ENCODE data around the gene PHF2. TPM values are rescaled to one million over a fixed set of nuclear protein-coding genes. Genes with fewer than 3 reads are reported as not detected.

Gene PHF2
- polyA plus RNA-seq, 1 donor = 33.5 TPM

GRCh38 chr9:93630806-93631411, 54.5 kb downstream of the PHF2 start:
- DNase-seq (ENCODE audit: low read depth) = no peak

DNA sequence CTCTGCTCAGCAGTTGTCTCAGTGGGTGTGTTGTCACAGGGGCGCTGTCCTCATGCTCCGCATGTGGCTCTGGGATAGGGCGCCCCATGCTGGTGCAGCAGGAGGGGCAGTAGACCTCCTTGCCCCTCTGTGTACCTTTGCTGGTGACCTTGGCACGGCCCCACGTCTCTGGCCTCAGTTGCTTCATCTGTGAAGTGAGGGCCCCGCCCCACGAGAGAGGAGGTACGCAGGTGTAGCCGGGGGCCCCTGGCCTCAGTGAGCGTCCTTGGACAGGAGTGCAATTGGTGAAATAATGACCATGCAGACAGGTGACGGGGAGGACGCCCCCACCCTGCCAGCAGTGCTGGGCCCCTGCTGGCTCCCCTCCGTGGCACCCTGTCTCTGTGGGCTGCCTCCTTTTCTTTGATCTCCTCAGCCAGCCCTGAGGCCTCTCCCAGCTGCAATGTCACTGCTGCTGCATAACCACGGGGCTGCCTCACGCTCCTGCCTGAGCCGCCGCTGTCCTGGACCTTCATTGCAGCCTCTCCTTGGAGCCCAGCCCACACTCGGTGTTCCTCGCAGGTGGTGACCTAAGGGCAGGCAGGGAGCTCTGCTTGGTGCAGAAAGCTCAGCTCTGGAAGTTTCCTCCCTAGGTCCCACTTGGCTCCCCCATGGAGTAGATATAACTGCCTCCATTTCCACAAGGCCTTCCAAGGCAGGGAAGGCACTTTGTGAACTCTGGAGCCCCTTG, 57.3 kb downstream of the PHF2 start:
- no peak for DNase-seq (ENCODE audit: low read depth)

DNA sequence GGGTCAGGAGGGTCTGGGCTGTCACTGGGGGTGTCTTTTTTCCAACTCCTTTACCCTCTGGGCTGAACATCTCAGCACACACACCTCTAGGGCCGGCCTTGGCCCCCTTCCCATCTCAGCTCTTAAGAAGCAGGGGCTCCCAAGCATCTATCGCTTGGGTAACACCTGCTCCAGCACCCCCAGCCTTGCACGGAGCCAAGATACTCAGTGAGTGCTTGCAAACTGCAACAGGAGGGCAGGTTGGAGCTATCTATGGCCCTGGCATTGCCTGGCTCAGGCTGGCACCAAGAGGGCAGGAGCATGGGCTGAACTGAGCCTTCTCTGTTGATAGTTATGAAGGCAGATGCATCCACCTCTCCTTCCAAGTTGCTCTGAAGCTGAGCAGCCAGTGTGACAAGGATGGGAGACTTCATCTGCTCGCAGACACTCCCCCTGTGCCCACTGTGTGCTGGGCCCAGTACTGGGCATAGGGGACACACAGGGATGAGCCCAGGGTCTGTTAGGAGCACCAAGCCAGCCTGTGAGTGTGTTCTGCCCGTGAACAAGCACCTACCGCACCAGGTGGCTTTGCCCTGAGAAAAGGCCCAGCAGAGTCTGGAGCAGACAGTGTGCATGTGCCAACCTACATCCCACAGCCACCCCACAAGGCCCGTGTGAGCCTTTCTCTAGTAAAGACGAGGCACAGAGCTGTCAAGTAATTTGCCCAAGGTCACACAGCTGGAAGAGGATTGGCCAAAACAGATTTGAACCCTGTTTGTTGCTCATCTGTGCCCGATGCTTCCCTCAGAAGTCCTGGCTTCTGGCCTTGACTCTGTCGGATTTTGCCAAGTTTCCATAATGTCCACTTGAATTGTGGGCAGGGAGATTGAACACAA, 58.2 kb downstream of the PHF2 start:
- no peak for DNase-seq (ENCODE audit: low read depth)

DNA sequence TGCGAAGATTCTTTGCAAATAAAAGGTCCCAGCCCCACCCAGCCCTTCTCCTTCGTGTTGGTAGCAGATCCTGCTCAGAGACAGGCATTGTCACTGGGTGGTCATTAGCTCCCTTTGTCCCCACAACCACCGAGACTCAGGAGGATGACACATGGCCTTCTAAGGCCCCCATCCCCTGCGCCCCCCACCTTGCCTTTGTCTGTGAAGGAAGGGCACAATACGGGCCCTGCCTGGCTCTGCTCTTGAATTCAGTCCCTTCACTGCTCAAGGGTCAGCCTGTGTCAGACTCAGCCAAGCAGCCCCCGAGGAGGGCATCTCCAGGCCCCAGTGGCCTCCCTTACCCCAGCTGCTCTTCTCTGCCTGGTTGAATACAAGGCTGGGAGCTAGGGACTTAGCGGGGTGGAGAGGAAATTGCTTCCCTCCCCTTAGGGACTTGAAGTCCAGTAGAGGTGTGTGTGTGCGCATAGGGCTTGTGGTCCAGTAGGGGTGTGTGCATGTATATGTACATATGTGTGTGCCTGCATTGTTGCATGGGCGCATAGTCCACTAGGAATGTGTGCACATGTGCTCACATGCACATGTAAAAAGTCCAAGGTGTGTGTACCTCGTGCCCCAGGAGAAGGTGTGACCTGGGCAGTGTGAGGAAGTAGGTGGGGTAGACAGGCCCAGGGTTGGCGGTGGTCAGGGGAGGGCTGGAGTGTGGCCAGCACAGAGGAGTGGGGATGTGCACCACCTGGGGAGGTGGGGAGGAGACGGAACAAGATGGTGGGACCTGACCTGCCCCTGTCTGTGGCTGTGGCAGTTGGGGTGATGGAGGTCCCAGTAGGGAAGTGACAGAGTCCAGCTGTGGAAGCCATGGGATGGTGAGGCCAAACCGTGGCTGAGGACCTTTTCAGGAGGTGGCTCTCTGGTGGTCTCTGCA, 59.1 kb downstream of the PHF2 start:
- no peak for DNase-seq (ENCODE audit: low read depth)

- no peak for DNase-seq (ENCODE audit: low read depth)
Measured at GRCh38 chr9:93636172-93636661, 59.8 kb downstream of the PHF2 start.

- no peak for DNase-seq (ENCODE audit: low read depth)
Measured at GRCh38 chr9:93636667-93637066, 60.3 kb downstream of the PHF2 start.

- no peak for DNase-seq (ENCODE audit: low read depth)
Measured at GRCh38 chr9:93637886-93638285, 61.5 kb downstream of the PHF2 start.

GRCh38 chr9:93640027-93640426, 63.6 kb downstream of the PHF2 start:
- no peak for DNase-seq (ENCODE audit: low read depth)

- no peak for DNase-seq (ENCODE audit: low read depth)
Measured at GRCh38 chr9:93642961-93643360, 66.6 kb downstream of the PHF2 start.

- DNase-seq (ENCODE audit: low read depth) = no peak
Measured at GRCh38 chr9:93644397-93645088, 68.2 kb downstream of the PHF2 start.

GRCh38 chr9:93645149-93645889, 68.9 kb downstream of the PHF2 start:
- no peak for DNase-seq (ENCODE audit: low read depth)

GRCh38 chr9:93645921-93646639, 69.7 kb downstream of the PHF2 start:
- DNase-seq (ENCODE audit: low read depth) = no peak

GRCh38 chr9:93646640-93647178, 70.3 kb downstream of the PHF2 start:
- DNase-seq (ENCODE audit: low read depth) = no peak

DNA sequence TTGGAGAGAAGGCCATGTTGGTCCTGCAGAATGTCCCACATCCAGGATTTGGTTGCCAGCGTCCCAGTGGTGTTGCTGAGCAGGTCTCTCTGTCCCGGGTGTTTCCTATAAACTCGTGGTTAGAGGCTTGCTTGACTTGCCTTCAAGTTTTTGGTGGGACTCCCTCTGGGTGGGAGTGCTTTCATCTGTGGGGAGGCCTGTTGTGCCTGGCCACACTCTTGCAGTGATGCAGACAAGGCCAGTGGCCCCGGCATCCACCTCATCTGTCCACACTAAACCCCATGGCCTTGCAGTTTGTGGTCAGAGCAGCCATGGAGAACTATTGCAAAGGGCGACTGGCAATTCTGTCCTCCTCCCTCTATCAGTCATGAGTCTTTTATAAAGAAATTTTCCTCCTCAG, 71.8 kb downstream of the PHF2 start:
- no peak for DNase-seq (ENCODE audit: low read depth)

DNA sequence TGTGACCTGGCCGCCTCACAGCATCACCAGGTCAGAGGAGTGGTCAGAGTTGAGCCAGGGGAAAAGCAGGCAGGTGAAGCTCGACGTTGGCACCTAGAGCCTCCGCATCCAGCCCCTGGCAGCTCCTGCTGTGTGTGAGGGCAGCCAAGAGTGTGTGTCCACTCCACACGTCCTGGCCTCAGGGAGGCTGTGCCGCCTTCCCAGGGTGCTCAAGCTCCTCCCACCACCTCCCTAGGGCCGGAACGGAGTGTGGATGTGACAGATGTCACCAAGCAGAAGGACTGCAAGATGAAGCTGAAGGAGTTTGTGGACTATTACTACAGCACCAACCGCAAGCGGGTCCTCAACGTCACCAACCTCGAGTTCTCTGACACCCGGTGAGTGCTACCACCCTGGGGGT, 72.5 kb downstream of the PHF2 start:
- DNase-seq (ENCODE audit: low read depth) = no peak

DNA sequence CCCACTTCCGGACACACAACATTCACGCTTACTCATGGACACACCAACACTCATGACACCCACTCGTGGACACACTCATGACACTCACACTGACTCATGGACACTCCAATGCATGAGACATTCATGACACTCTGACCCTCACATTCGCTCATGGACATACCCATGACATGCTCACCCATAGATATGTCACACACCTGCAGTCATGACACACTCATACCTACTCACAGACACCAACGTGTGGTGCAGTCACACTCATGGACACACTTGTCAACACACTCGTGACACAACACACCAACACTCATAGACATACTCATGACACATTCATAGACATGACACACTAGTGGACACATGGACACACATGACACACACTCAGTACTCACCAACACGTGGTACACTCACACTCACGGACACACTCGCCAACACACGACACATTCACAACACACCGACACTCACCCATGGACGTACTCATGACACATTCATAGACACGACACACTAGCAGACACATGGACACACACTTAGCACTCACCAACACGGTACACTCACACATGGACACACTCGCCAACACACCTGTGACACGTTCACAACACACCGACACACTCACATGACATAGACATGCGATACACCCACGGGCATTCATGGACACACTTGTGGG, 73.4 kb downstream of the PHF2 start:
- no peak for DNase-seq (ENCODE audit: low read depth)

DNA sequence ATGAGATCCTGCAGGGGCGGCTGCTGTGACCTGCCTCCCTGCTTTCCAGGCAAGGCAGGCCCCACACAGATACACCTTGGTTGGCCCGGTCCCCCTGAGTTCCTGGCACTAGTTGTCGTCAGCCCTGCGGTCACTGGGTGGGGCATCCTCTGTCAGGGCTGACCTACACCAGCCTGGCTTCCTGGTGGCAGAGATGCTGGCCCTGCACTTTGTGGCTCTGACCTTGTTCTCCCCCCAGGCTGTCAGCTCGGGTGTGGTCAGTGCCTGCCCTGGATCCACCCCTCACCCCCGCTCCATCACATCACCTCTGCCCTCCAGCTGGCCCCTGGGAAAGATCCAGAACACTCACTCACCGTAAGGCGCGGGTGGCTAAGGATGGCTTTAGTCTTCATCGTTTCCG, 74.1 kb downstream of the PHF2 start:
- DNase-seq (ENCODE audit: low read depth) = no peak

- DNase-seq (ENCODE audit: low read depth) = no peak
Measured at GRCh38 chr9:93651521-93651950, 75.2 kb downstream of the PHF2 start.

Measured in forelimb muscle (tissue), 1 donor.